ENCODE results near the gene CLEC4A.
A peak's percentile ranks its signal among the peaks of the same experiment; 100 is the strongest.
"Not testable (repeated sequence)": the region's sequence is repeated elsewhere in the genome, so short reads cannot be mapped to it uniquely, and the experiment has no call there.

CLEC4A gene

GRCh38 chr12:8082808-8083100 lies 40.7 kb upstream of the CLEC4A start:
- Histone ChIP-seq H3K23ac (ENCODE audit: low read depth, low read length, poor library complexity) (no peak overlapping the region), H3K14ac (ENCODE audit: low read length) (no peak overlapping the region), H3K4ac (ENCODE audit: low read length) (no peak overlapping the region), H3K4me2 (ENCODE audit: insufficient read depth, low read length, poor library complexity, severe bottlenecking) (peak overlapping the region; percentile 44), H2BK15ac (ENCODE audit: low read length) (no peak overlapping the region), H4K91ac (ENCODE audit: low read depth, low read length, poor library complexity) (no peak overlapping the region), H2BK120ac (ENCODE audit: low read depth, low read length) (no peak overlapping the region), H2AFZ (ENCODE audit: low read length) (peak overlapping the region; percentile 90), H3K4me3 (ENCODE audit: low read length in 2 of 2) (peak overlapping the region; percentile 82 to 91), H2AK5ac (ENCODE audit: low read depth, low read length) (no peak overlapping the region), H3K36me3 (replicated peaks in 1 of 2; ENCODE audit: control insufficient read depth in 2 of 2, insufficient read depth in 2 of 2, low read length in 2 of 2) (no peaks in the 10 kb centered on the region), H2BK12ac (ENCODE audit: low read length) (no peak overlapping the region), H3K4me1 (ENCODE audit: control insufficient read depth in 2 of 2, insufficient read depth in 1 of 2, low read depth in 1 of 2, low read length in 2 of 2) (peaks cover 0 to 4% of the 10 kb centered on the region in 2 donors), H4K8ac (ENCODE audit: low read depth, low read length) (no peak overlapping the region), H3K27me3 (ENCODE audit: control insufficient read depth in 3 of 3, insufficient read depth in 3 of 3, low read depth in 1 of 3, low read length in 3 of 3) (no peaks in the 10 kb centered on the region), H2BK5ac (ENCODE audit: low read length) (no peak overlapping the region), H3K18ac (ENCODE audit: low read length) (no peak overlapping the region), H3K79me1 (ENCODE audit: low read depth, low read length) (no peaks in the 10 kb centered on the region), H3K27ac (replicated peaks; ENCODE audit: low read length) (no peak overlapping the region), H3K9me3 (replicated peaks in 1 of 2; ENCODE audit: control insufficient read depth in 2 of 2, insufficient read depth in 1 of 2, low read depth in 1 of 2, low read length in 2 of 2) (no peaks in the 10 kb centered on the region), H3K9ac (ENCODE audit: low read depth, low read length, poor library complexity) (no peak overlapping the region)
- WGBS, 2 donors (ENCODE audit: extremely low coverage in 2 of 2, insufficient read length in 2 of 2, insufficient replicate concordance in 1 of 2), result no CpG with 5 or more reads among the region's 4 CpGs
- no peak for DNase-seq (ENCODE audit: low spot score)

GRCh38 chr12:8084351-8084750 lies 39.1 kb upstream of the CLEC4A start:
- H3K4me1 ChIP-seq (ENCODE audit: control insufficient read depth in 2 of 2, insufficient read depth in 1 of 2, low read depth in 1 of 2, low read length in 2 of 2); H3K27ac ChIP-seq (replicated peaks; ENCODE audit: low read length): not testable (repeated sequence)

GRCh38 chr12:8087666-8088065 lies 35.8 kb upstream of the CLEC4A start:
- Histone ChIP-seq H2AK5ac (ENCODE audit: low read depth, low read length) (no peak overlapping the region), H3K9me3 (replicated peaks in 1 of 2; ENCODE audit: control insufficient read depth in 2 of 2, insufficient read depth in 1 of 2, low read depth in 1 of 2, low read length in 2 of 2) (no peaks in the 10 kb centered on the region), H2BK5ac (ENCODE audit: low read length) (no peak overlapping the region), H2BK12ac (ENCODE audit: low read length) (no peak overlapping the region), H3K27ac (replicated peaks; ENCODE audit: low read length) (no peak overlapping the region), H3K14ac (ENCODE audit: low read length) (no peak overlapping the region), H3K4ac (ENCODE audit: low read length) (no peak overlapping the region), H4K8ac (ENCODE audit: low read depth, low read length) (no peak overlapping the region), H2AFZ (ENCODE audit: low read length) (no peak overlapping the region), H4K91ac (ENCODE audit: low read depth, low read length, poor library complexity) (no peak overlapping the region), H2BK120ac (ENCODE audit: low read depth, low read length) (no peak overlapping the region), H3K36me3 (replicated peaks in 1 of 2; ENCODE audit: control insufficient read depth in 2 of 2, insufficient read depth in 2 of 2, low read length in 2 of 2) (peaks cover 9 to 32% of the 10 kb centered on the region in 2 donors), H3K79me1 (ENCODE audit: low read depth, low read length) (no peaks in the 10 kb centered on the region), H3K18ac (ENCODE audit: low read length) (no peak overlapping the region), H2BK15ac (ENCODE audit: low read length) (no peak overlapping the region), H3K27me3 (ENCODE audit: control insufficient read depth in 3 of 3, insufficient read depth in 3 of 3, low read depth in 1 of 3, low read length in 3 of 3) (no peaks in the 10 kb centered on the region), H3K4me2 (ENCODE audit: insufficient read depth, low read length, poor library complexity, severe bottlenecking) (no peak overlapping the region), H3K4me3 (ENCODE audit: low read length in 2 of 2) (no peak overlapping the region), H3K4me1 (ENCODE audit: control insufficient read depth in 2 of 2, insufficient read depth in 1 of 2, low read depth in 1 of 2, low read length in 2 of 2) (peaks cover 0 to 2% of the 10 kb centered on the region in 2 donors), H3K9ac (ENCODE audit: low read depth, low read length, poor library complexity) (no peak overlapping the region), H3K23ac (ENCODE audit: low read depth, low read length, poor library complexity) (no peak overlapping the region)
- WGBS, 2 donors (ENCODE audit: extremely low coverage in 2 of 2, insufficient read length in 2 of 2, insufficient replicate concordance in 1 of 2), result no CpG with 5 or more reads among the region's 2 CpGs
- DNase-seq (ENCODE audit: low spot score), result no peak

More at GRCh38 chr12:8084351-8084750, 39.1 kb upstream of the CLEC4A start:
- WGBS, 2 donors (ENCODE audit: extremely low coverage in 2 of 2, insufficient read length in 2 of 2, insufficient replicate concordance in 1 of 2), result no CpG with 5 or more reads among the region's 3 CpGs
- not testable (repeated sequence) for DNase-seq (ENCODE audit: low spot score); H2BK15ac ChIP-seq (ENCODE audit: low read length); H3K23ac ChIP-seq (ENCODE audit: low read depth, low read length, poor library complexity); H3K79me1 ChIP-seq (ENCODE audit: low read depth, low read length); H3K4ac ChIP-seq (ENCODE audit: low read length); H3K9ac ChIP-seq (ENCODE audit: low read depth, low read length, poor library complexity); H3K4me2 ChIP-seq (ENCODE audit: insufficient read depth, low read length, poor library complexity, severe bottlenecking); H3K18ac ChIP-seq (ENCODE audit: low read length); H2AK5ac ChIP-seq (ENCODE audit: low read depth, low read length); H2AFZ ChIP-seq (ENCODE audit: low read length); H3K27me3 ChIP-seq (ENCODE audit: control insufficient read depth in 3 of 3, insufficient read depth in 3 of 3, low read depth in 1 of 3, low read length in 3 of 3); H2BK12ac ChIP-seq (ENCODE audit: low read length); H3K36me3 ChIP-seq (replicated peaks in 1 of 2; ENCODE audit: control insufficient read depth in 2 of 2, insufficient read depth in 2 of 2, low read length in 2 of 2); H3K14ac ChIP-seq (ENCODE audit: low read length); H2BK120ac ChIP-seq (ENCODE audit: low read depth, low read length); H4K91ac ChIP-seq (ENCODE audit: low read depth, low read length, poor library complexity); H3K4me3 ChIP-seq (ENCODE audit: low read length in 2 of 2); H3K9me3 ChIP-seq (replicated peaks in 1 of 2; ENCODE audit: control insufficient read depth in 2 of 2, insufficient read depth in 1 of 2, low read depth in 1 of 2, low read length in 2 of 2); H2BK5ac ChIP-seq (ENCODE audit: low read length); H4K8ac ChIP-seq (ENCODE audit: low read depth, low read length)

- H3K27ac ChIP-seq (replicated peaks; ENCODE audit: low read length), result no peak overlapping the region
- no peak overlapping the region for H3K4me2 ChIP-seq (ENCODE audit: insufficient read depth, low read length, poor library complexity, severe bottlenecking)
- H2AFZ ChIP-seq (ENCODE audit: low read length), result no peak overlapping the region
- no peak overlapping the region for H2BK12ac ChIP-seq (ENCODE audit: low read length)
- H3K79me1 ChIP-seq (ENCODE audit: low read depth, low read length), result no peaks in the 10 kb centered on the region
- H3K14ac ChIP-seq (ENCODE audit: low read length), result no peak overlapping the region
- no peak overlapping the region for H3K4ac ChIP-seq (ENCODE audit: low read length)
- H3K9me3 ChIP-seq (replicated peaks in 1 of 2; ENCODE audit: control insufficient read depth in 2 of 2, insufficient read depth in 1 of 2, low read depth in 1 of 2, low read length in 2 of 2), result no peaks in the 10 kb centered on the region
- H3K27me3 ChIP-seq (ENCODE audit: control insufficient read depth in 3 of 3, insufficient read depth in 3 of 3, low read depth in 1 of 3, low read length in 3 of 3), result no peaks in the 10 kb centered on the region
- DNase-seq (ENCODE audit: low spot score), result no peak
- no peak overlapping the region for H3K23ac ChIP-seq (ENCODE audit: low read depth, low read length, poor library complexity)
- no peak overlapping the region for H2BK15ac ChIP-seq (ENCODE audit: low read length)
- WGBS, 2 donors (ENCODE audit: extremely low coverage in 2 of 2, insufficient read length in 2 of 2, insufficient replicate concordance in 1 of 2), result no CpG with 5 or more reads among the region's 3 CpGs
- no peak overlapping the region for H3K9ac ChIP-seq (ENCODE audit: low read depth, low read length, poor library complexity)
- H3K4me3 ChIP-seq (ENCODE audit: low read length in 2 of 2), result no peak overlapping the region
- H3K36me3 ChIP-seq (replicated peaks in 1 of 2; ENCODE audit: control insufficient read depth in 2 of 2, insufficient read depth in 2 of 2, low read length in 2 of 2), result peaks cover 13 to 41% of the 10 kb centered on the region in 2 donors
- H2BK5ac ChIP-seq (ENCODE audit: low read length), result no peak overlapping the region
- no peak overlapping the region for H4K8ac ChIP-seq (ENCODE audit: low read depth, low read length)
- no peak overlapping the region for H2AK5ac ChIP-seq (ENCODE audit: low read depth, low read length)
- no peaks in the 10 kb centered on the region for H3K4me1 ChIP-seq (ENCODE audit: control insufficient read depth in 2 of 2, insufficient read depth in 1 of 2, low read depth in 1 of 2, low read length in 2 of 2)
- H2BK120ac ChIP-seq (ENCODE audit: low read depth, low read length), result no peak overlapping the region
- no peak overlapping the region for H4K91ac ChIP-seq (ENCODE audit: low read depth, low read length, poor library complexity)
- H3K18ac ChIP-seq (ENCODE audit: low read length), result no peak overlapping the region
Measured at GRCh38 chr12:8088574-8088973, 34.8 kb upstream of the CLEC4A start.
